Fibroblast of peridontal ligament (primary cell): Measurements from ENCODE around the gene UNC79.
A peak's percentile ranks its signal among the peaks of the same experiment; 100 is the strongest.

ENCODE experiments used
- DNase-seq: peaks from one replicate; pipeline ENCODE4 v3.0.0-alpha.2; 2010; ENCODE audit errors: extremely low read depth

The UNC79 gene

GRCh38 chr14:93548102-93548843 is 117.5 kb downstream of the UNC79 start:
- DNase-seq = no peak

GRCh38 chr14:93549595-93549994 is 118.9 kb downstream of the UNC79 start:
- DNase-seq = no peak

GRCh38 chr14:93564918-93565317 is 134.2 kb downstream of the UNC79 start:
- DNase-seq = no peak

GRCh38 chr14:93566065-93566693 is 135.4 kb downstream of the UNC79 start:
- no peak for DNase-seq

GRCh38 chr14:93571275-93571674 is 140.5 kb downstream of the UNC79 start:
- DNase-seq = no peak

- no peak for DNase-seq
Observed at GRCh38 chr14:93579178-93579577, 148.4 kb downstream of the UNC79 start.

- DNase-seq = no peak
Observed at GRCh38 chr14:93582516-93582915, 151.8 kb downstream of the UNC79 start.

- DNase-seq = no peak
Observed at GRCh38 chr14:93587330-93587729, 156.6 kb downstream of the UNC79 start.

- DNase-seq = no peak
Observed at GRCh38 chr14:93591506-93591905, 160.8 kb downstream of the UNC79 start.

- no peak for DNase-seq
Observed at GRCh38 chr14:93592786-93593185, 162.0 kb downstream of the UNC79 start.

GRCh38 chr14:93606091-93606490 is 175.4 kb downstream of the UNC79 start:
- DNase-seq = no peak

- peak; percentile 61 for DNase-seq
Observed at GRCh38 chr14:93619176-93619793, 188.5 kb downstream of the UNC79 start.

GRCh38 chr14:93628048-93628447 is 197.3 kb downstream of the UNC79 start:
- no peak for DNase-seq

- DNase-seq = no peak
Observed at GRCh38 chr14:93629643-93630042, 198.9 kb downstream of the UNC79 start.

- DNase-seq = no peak
Observed at GRCh38 chr14:93638790-93639189, 208.1 kb downstream of the UNC79 start.

GRCh38 chr14:93643127-93643526 is 212.4 kb downstream of the UNC79 start:
- no peak for DNase-seq

GRCh38 chr14:93643676-93644075 is 212.9 kb downstream of the UNC79 start:
- no peak for DNase-seq

GRCh38 chr14:93645200-93645599 is 214.5 kb downstream of the UNC79 start:
- DNase-seq = no peak

- DNase-seq = no peak
Observed at GRCh38 chr14:93648440-93649168, 217.9 kb downstream of the UNC79 start.

- no peak for DNase-seq
Observed at GRCh38 chr14:93654599-93654998, 223.9 kb downstream of the UNC79 start.

GRCh38 chr14:93655078-93655750 is 224.5 kb downstream of the UNC79 start:
- peak; percentile 54 for DNase-seq

GRCh38 chr14:93657875-93658274 is 227.1 kb downstream of the UNC79 start:
- no peak for DNase-seq
